HEK293T (cell line): ENCODE measurements around the gene ADGRB3.

Experiments
- CTCF ChIA-PET: fragments of 350-600 bp; formaldehyde crosslinking; extraction: SDS; loops from one replicate; lab custom pipeline; 2021; ENCODE audit warnings: antibody characterized with exemption, inconsistent platforms; lab: Yijun Ruan, JAX
- POLR2A ChIA-PET: fragments of 350-600 bp; formaldehyde crosslinking; extraction: SDS; loops from one replicate; lab custom pipeline; 2020; ENCODE audit warnings: antibody characterized with exemption, inconsistent platforms; lab: Yijun Ruan, JAX
- DNase-seq: peaks from one replicate; pipeline ENCODE4 v3.0.0; 2012; ENCODE audit warnings: mixed read lengths; ENCODE audit errors: extremely low spot score
- ARNT ChIP-seq: fragments of 450-650 bp; IDR thresholded peaks from 2 replicates; pipeline ENCODE4 v1.6.1; 2017; ENCODE audit warnings: mild to moderate bottlenecking
- BHLHE40 ChIP-seq: fragments of 450-650 bp; IDR thresholded peaks from 2 replicates; pipeline ENCODE4 v1.6.1; 2016; ENCODE audit warnings: mild to moderate bottlenecking, moderate library complexity, borderline replicate concordance
- CTBP1 ChIP-seq: fragments of 450-650 bp; IDR thresholded peaks from 2 replicates; pipeline ENCODE4 v1.6.1; 2016; ENCODE audit warnings: borderline replicate concordance
- ELF4 ChIP-seq: fragments of 450-650 bp; IDR thresholded peaks from 2 replicates; pipeline ENCODE4 v1.6.1; 2017; ENCODE audit warnings: antibody characterized with exemption
- FOXA1 ChIP-seq: fragments of 450-650 bp; IDR thresholded peaks from 2 replicates; pipeline ENCODE4 v1.6.1; 2016; ENCODE audit warnings: mild to moderate bottlenecking
- FOXK2 ChIP-seq: fragments of 450-650 bp; IDR thresholded peaks from 2 replicates; pipeline ENCODE4 v1.6.1; 2016; ENCODE audit warnings: mild to moderate bottlenecking
- FOXM1 ChIP-seq: fragments of 450-650 bp; IDR thresholded peaks from 2 replicates; pipeline ENCODE4 v1.6.1; 2017; ENCODE audit warnings: mild to moderate bottlenecking, borderline replicate concordance
- HDGF ChIP-seq: fragments of 450-650 bp; IDR thresholded peaks from 2 replicates; pipeline ENCODE4 v1.6.1; 2017; ENCODE audit warnings: antibody characterized with exemption, borderline replicate concordance
- L3MBTL2 ChIP-seq: fragments of 450-650 bp; conservative IDR thresholded peaks from 2 replicates; pipeline ENCODE4 v1.6.1; 2016; ENCODE audit warnings: mild to moderate bottlenecking
- LEF1 ChIP-seq: fragments of 450-650 bp; IDR thresholded peaks from 2 replicates; pipeline ENCODE4 v1.6.1; 2017; ENCODE audit warnings: mild to moderate bottlenecking, borderline replicate concordance
- NFRKB ChIP-seq: fragments of 450-650 bp; IDR thresholded peaks from 2 replicates; pipeline ENCODE4 v1.6.1; 2016; ENCODE audit warnings: mild to moderate bottlenecking, moderate library complexity
- PKNOX1 ChIP-seq: fragments of 450-650 bp; IDR thresholded peaks from 2 replicates; pipeline ENCODE4 v1.6.1; 2016
- SP1 ChIP-seq: fragments of 450-650 bp; IDR thresholded peaks from 2 replicates; pipeline ENCODE4 v1.6.1; 2017
- SUZ12 ChIP-seq: fragments of 450-650 bp; IDR thresholded peaks from 2 replicates; pipeline ENCODE4 v1.6.1; 2016; ENCODE audit warnings: mild to moderate bottlenecking
- TARDBP ChIP-seq: fragments of 450-650 bp; IDR thresholded peaks from 2 replicates; pipeline ENCODE4 v1.6.1; 2016
- ZNF384 ChIP-seq: fragments of 450-650 bp; IDR thresholded peaks from 2 replicates; pipeline ENCODE4 v1.6.1; 2016

Gene ADGRB3

GRCh38 chr6:68993911-68994310 is 358.8 kb downstream of the ADGRB3 start:
- POLR2A ChIA-PET: no interaction called here
- CTCF ChIA-PET: no interaction called here
- no peak for DNase-seq
- TF ChIP-seq ZNF384 (no peak), TARDBP (no peak), FOXA1 (no peak), FOXK2 (no peak), SUZ12 (no peak), BHLHE40 (no peak), CTBP1 (no peak), HDGF (no peak), PKNOX1 (no peak), ELF4 (no peak), L3MBTL2 (no peak), ARNT (no peak), LEF1 (no peak), SP1 (no peak), FOXM1 (no peak), NFRKB (no peak)

- CTCF ChIA-PET: no interaction called here
- POLR2A ChIA-PET: no interaction called here
- DNase-seq: no peak
- no peak for TF ChIP-seq PKNOX1
- TF ChIP-seq BHLHE40: no peak
- TF ChIP-seq TARDBP: no peak
- TF ChIP-seq FOXM1: no peak
- TF ChIP-seq LEF1: no peak
- no peak for TF ChIP-seq HDGF
- TF ChIP-seq FOXK2: no peak
- no peak for TF ChIP-seq FOXA1
- TF ChIP-seq ZNF384: no peak
- no peak for TF ChIP-seq CTBP1
- TF ChIP-seq ELF4: no peak
- no peak for TF ChIP-seq L3MBTL2
- TF ChIP-seq ARNT: no peak
- no peak for TF ChIP-seq SP1
- TF ChIP-seq NFRKB: no peak
- no peak for TF ChIP-seq SUZ12
Observed at GRCh38 chr6:68994521-68994920, 359.4 kb downstream of the ADGRB3 start.

GRCh38 chr6:69005199-69005598 is 370.1 kb downstream of the ADGRB3 start:
- no peak for DNase-seq
- ChIA-PET CTCF (no interaction called here), POLR2A (no interaction called here)
- TF ChIP-seq BHLHE40: no peak
- no peak for TF ChIP-seq NFRKB
- TF ChIP-seq FOXK2: no peak

GRCh38 chr6:69007781-69008180 is 372.7 kb downstream of the ADGRB3 start:
- ChIA-PET CTCF (no interaction called here), POLR2A (no interaction called here)
- DNase-seq: no peak
- no peak for TF ChIP-seq HDGF
- no peak for TF ChIP-seq FOXM1
- TF ChIP-seq TARDBP: no peak
- no peak for TF ChIP-seq ELF4
- no peak for TF ChIP-seq ZNF384
- no peak for TF ChIP-seq L3MBTL2
- TF ChIP-seq FOXA1: no peak
- TF ChIP-seq SP1: no peak
- TF ChIP-seq FOXK2: no peak
- TF ChIP-seq NFRKB: no peak
- no peak for TF ChIP-seq BHLHE40
- TF ChIP-seq PKNOX1: no peak
- TF ChIP-seq ARNT: no peak
- TF ChIP-seq LEF1: no peak
- no peak for TF ChIP-seq SUZ12
- TF ChIP-seq CTBP1: no peak

- DNase-seq: no peak
- TF ChIP-seq FOXA1: no peak
- no peak for TF ChIP-seq PKNOX1
- TF ChIP-seq SUZ12: no peak
- no peak for TF ChIP-seq HDGF
- TF ChIP-seq L3MBTL2: no peak
- TF ChIP-seq ELF4: no peak
- no peak for TF ChIP-seq NFRKB
- no peak for TF ChIP-seq TARDBP
- no peak for TF ChIP-seq ZNF384
- POLR2A ChIA-PET: no interaction called here
- CTCF ChIA-PET: no interaction called here
Observed at GRCh38 chr6:69012211-69012610, 377.1 kb downstream of the ADGRB3 start.

- CTCF ChIA-PET: no interaction called here
Observed at GRCh38 chr6:69012876-69013275, 377.8 kb downstream of the ADGRB3 start.

More at GRCh38 chr6:69012876-69013275, 377.8 kb downstream of the ADGRB3 start:
- no peak for DNase-seq
- TF ChIP-seq NFRKB: no peak
- no peak for TF ChIP-seq BHLHE40
- no peak for TF ChIP-seq CTBP1
- TF ChIP-seq TARDBP: no peak
- TF ChIP-seq ZNF384: no peak
- TF ChIP-seq ELF4: no peak
- no peak for TF ChIP-seq ARNT
- TF ChIP-seq SP1: no peak
- TF ChIP-seq FOXK2: no peak
- TF ChIP-seq LEF1: no peak
- TF ChIP-seq SUZ12: no peak
- TF ChIP-seq FOXA1: no peak
- no peak for TF ChIP-seq PKNOX1
- TF ChIP-seq FOXM1: no peak
- no peak for TF ChIP-seq L3MBTL2
- no peak for TF ChIP-seq HDGF
- POLR2A ChIA-PET: no interaction called here
